ENCODE results near the gene GARIN3. TPM values are rescaled to one million over a fixed set of nuclear protein-coding genes. Genes with fewer than 3 reads are reported as not detected.
A peak's percentile ranks its signal among the peaks of the same experiment; 100 is the strongest.

The GARIN3 gene
- total RNA-seq, 1 donor from 2014 or later: not detected

DNA sequence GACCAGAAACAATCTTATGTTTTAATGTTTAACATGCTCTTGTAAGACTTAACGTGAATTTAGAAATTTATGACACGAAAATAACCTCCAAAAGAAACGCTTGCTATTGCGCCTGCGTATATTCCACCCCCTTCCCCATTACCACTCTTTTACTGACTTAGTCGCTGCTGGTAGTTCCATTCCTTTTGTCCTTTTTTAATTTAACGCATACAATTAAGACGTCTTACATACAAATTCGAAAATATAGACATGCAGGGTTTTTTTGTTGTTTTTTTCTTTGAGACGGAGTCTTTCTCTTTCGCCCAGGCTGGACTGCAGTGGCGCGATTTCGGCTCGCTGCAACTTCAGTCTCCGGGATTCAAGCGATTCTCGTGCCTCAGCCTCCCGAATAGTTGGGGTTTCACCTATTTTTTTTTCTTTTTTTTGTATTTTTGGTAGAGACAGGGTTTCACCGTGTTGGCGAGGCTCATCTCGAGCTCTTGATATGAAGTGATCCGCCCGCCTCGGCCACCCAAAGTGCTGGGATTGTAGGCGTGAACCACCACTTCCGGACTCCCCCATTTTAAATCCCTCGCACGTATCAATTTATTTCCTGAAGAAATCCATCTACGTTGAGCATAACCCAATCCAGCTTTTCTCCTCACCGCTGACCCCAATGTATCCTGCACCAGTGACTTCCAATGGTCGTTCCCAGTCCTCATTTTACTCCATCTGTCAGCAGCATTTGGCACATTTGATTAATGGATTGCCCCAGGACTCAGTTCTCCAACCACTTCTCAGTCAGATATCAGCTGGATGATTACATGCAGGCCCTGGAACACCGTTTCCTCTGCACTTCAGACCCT is 22.7 kb downstream of the GARIN3 start:
- H3K4me3 Mint-ChIP-seq (ENCODE audit: unreplicated experiment): peak overlapping the region; percentile 90
- DNase-seq (ENCODE audit: extremely low spot score, unreplicated experiment): peak; percentile 49
- peak overlapping the region; percentile 96 for H3K27ac Mint-ChIP-seq (ENCODE audit: unreplicated experiment)
- no peaks in the 10 kb centered on the region for H3K9me3 Mint-ChIP-seq (ENCODE audit: unreplicated experiment)
- TF ChIP-seq, protein P1, sequence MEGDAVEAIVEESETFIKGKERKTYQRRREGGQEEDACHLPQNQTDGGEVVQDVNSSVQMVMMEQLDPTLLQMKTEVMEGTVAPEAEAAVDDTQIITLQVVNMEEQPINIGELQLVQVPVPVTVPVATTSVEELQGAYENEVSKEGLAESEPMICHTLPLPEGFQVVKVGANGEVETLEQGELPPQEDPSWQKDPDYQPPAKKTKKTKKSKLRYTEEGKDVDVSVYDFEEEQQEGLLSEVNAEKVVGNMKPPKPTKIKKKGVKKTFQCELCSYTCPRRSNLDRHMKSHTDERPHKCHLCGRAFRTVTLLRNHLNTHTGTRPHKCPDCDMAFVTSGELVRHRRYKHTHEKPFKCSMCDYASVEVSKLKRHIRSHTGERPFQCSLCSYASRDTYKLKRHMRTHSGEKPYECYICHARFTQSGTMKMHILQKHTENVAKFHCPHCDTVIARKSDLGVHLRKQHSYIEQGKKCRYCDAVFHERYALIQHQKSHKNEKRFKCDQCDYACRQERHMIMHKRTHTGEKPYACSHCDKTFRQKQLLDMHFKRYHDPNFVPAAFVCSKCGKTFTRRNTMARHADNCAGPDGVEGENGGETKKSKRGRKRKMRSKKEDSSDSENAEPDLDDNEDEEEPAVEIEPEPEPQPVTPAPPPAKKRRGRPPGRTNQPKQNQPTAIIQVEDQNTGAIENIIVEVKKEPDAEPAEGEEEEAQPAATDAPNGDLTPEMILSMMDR (IDR thresholded peaks at IDR 0.05): no peak
- peaks cover 17% of the 10 kb centered on the region for H3K4me1 Mint-ChIP-seq (ENCODE audit: unreplicated experiment)
- H3K36me3 Mint-ChIP-seq (ENCODE audit: unreplicated experiment): peaks cover 14% of the 10 kb centered on the region
- H3K27me3 Mint-ChIP-seq (ENCODE audit: unreplicated experiment): peaks cover 21% of the 10 kb centered on the region

DNA sequence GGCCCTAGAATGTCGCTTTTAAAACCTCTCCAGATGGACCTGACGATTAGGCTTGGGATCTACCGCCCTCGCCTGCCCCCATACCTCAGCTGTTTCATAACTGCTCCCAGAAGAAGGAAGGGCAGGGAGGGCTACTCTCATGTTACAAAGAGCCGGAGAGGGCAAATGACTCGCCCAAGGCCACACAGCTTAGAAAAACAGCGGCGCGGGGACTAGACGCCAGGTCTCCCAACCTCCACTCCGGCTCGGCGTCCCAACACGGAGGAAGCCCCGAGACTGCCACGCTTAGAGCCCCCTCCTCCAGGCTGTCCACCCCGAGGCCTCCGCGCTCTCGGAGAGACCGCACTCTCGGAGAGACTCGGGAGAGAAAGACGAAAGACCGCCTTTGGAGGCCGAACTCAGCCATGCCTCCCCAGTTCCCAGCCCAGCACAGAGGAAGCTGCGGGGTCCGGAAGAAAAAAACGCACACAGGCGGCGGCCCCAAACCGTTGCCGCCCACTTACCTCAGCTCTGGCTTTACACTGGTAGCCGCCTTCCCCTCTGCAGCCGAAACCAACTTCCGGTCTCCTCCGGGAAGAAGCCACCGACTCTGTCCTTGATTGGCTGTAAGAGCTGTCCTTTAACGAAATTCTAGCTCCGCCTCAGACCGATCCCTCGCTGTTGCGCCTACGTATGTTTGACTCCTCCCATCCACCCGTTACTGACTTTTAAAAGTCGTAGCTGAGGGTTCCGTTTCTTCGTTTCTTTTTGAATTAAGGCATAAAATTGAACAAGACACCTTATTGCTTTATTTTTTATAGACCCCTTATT is 23.5 kb downstream of the GARIN3 start, which contains the start of gene MED7:
TSS of gene MED7 (minus strand) at position 549 of the 810 bp plus-strand sequence. CDS start 3,434 bp downstream, outside the sequence.
- H3K27ac Mint-ChIP-seq (ENCODE audit: unreplicated experiment): peak within 1 kb of the TSS; percentile 96
- peak within 1 kb of the TSS; percentile 90 for H3K4me3 Mint-ChIP-seq (ENCODE audit: unreplicated experiment)
- H3K9me3 Mint-ChIP-seq (ENCODE audit: unreplicated experiment): no peaks in the 10 kb centered on the region
- peak; percentile 96 for DNase-seq (ENCODE audit: extremely low spot score, unreplicated experiment)
- H3K4me1 Mint-ChIP-seq (ENCODE audit: unreplicated experiment): peaks cover 17% of the 10 kb centered on the region
- peaks cover 20% of the 10 kb centered on the region for H3K36me3 Mint-ChIP-seq (ENCODE audit: unreplicated experiment)
- H3K27me3 Mint-ChIP-seq (ENCODE audit: unreplicated experiment): peaks cover 21% of the 10 kb centered on the region
- TF ChIP-seq, protein P1 (IDR thresholded peaks at IDR 0.05): no peak

DNA sequence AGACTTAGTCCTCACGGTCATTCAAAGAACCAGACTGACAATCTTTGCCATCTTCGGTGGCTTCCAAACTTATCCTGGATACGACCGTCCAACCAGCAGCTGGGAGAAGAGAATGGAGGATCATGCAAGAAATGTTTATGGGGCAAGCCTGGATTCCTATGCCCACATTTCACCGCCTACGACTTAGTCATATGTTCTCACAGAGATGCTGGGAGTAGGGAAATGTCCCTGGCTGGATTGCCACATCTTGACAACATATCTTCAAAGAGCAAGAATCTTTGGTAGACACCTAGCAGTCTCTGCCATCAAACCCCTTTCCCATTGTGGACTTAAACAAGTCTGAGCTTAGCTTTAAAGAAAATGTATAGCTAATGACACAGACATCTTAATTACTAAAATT is 28.4 kb downstream of the GARIN3 start:
- peaks cover 9% of the 10 kb centered on the region for H3K4me1 Mint-ChIP-seq (ENCODE audit: unreplicated experiment)
- DNase-seq (ENCODE audit: extremely low spot score, unreplicated experiment): no peak
- TF ChIP-seq, protein P1 (IDR thresholded peaks at IDR 0.05): no peak
- H3K4me3 Mint-ChIP-seq (ENCODE audit: unreplicated experiment): no peak overlapping the region
- H3K9me3 Mint-ChIP-seq (ENCODE audit: unreplicated experiment): no peaks in the 10 kb centered on the region
- H3K36me3 Mint-ChIP-seq (ENCODE audit: unreplicated experiment): peaks cover 20% of the 10 kb centered on the region
- H3K27me3 Mint-ChIP-seq (ENCODE audit: unreplicated experiment): no peaks in the 10 kb centered on the region
- H3K27ac Mint-ChIP-seq (ENCODE audit: unreplicated experiment): no peak overlapping the region

- Mint-ChIP-seq H3K27me3 (ENCODE audit: unreplicated experiment) (peaks cover 9% of the 10 kb centered on the region), H3K9me3 (ENCODE audit: unreplicated experiment) (no peaks in the 10 kb centered on the region), H3K36me3 (ENCODE audit: unreplicated experiment) (no peaks in the 10 kb centered on the region), H3K27ac (ENCODE audit: unreplicated experiment) (no peak overlapping the region), H3K4me3 (ENCODE audit: unreplicated experiment) (no peak overlapping the region), H3K4me1 (ENCODE audit: unreplicated experiment) (no peaks in the 10 kb centered on the region)
- TF ChIP-seq, protein P1 (IDR thresholded peaks at IDR 0.05): no peak
- no peak for DNase-seq (ENCODE audit: extremely low spot score, unreplicated experiment)
These were observed 33.8 kb downstream of the GARIN3 start for GRCh38 chr5:157132281-157132612.

- Mint-ChIP-seq H3K4me3 (ENCODE audit: unreplicated experiment) (no peak overlapping the region), H3K36me3 (ENCODE audit: unreplicated experiment) (no peaks in the 10 kb centered on the region), H3K27me3 (ENCODE audit: unreplicated experiment) (peaks cover 14% of the 10 kb centered on the region), H3K9me3 (ENCODE audit: unreplicated experiment) (no peaks in the 10 kb centered on the region), H3K4me1 (ENCODE audit: unreplicated experiment) (no peaks in the 10 kb centered on the region), H3K27ac (ENCODE audit: unreplicated experiment) (no peak overlapping the region)
- TF ChIP-seq, protein P1 (IDR thresholded peaks at IDR 0.05): no peak
- DNase-seq (ENCODE audit: extremely low spot score, unreplicated experiment): no peak
These were observed 35.1 kb downstream of the GARIN3 start for GRCh38 chr5:157130925-157131324.
